HCT116 (cell line): ENCODE data around the gene KIF14. TPM values are rescaled to one million over a fixed set of nuclear protein-coding genes. Genes with fewer than 3 reads are reported as not detected.

Source experiments
- ATAC-seq: fragments of 200-7000 bp; cut with Tn5 transposase; 2 replicates; pipeline ENCODE4 v1.9.1; 2020; ENCODE audit warnings: mild to moderate bottlenecking, moderate library complexity
- BruUV-seq: library from RNA; stranded (reverse); fragments of 400-500 nt; replicated peaks from 2 replicates; lab custom pipeline; 2021; lab: Mats Ljungman, UMichigan
- CTCF ChIA-PET: fragments of 300-600 bp; sonication (Branson Sonifier 250); formaldehyde crosslinking; loops from one replicate; lab custom pipeline; 2021; ENCODE audit warnings: antibody characterized with exemption; lab: Charles Lee
- POLR2A ChIA-PET: fragments of 300-600, 350-600 bp; sonication (Branson Sonifier 250); formaldehyde crosslinking; loops from one replicate; lab custom pipeline; 2021; ENCODE audit warnings: antibody characterized with exemption; lab: Charles Lee
- RAD21 ChIA-PET, 2 experiments: fragments of 300-600 bp; sonication (Branson Sonifier 250); formaldehyde crosslinking; loops; one replicate each; lab custom pipeline; 2023; ENCODE audit warnings: low total read pairs in 2 of 2; ENCODE audit not compliant: uncharacterized antibody in 2 of 2, unreplicated experiment in 2 of 2, low non-redundant PET in 1 of 2; lab: Charles Lee
- DNase-seq: peaks from one replicate; pipeline ENCODE4 v3.0.0-alpha.2; 2010; ENCODE audit warnings: low read depth, low spot score
- H2AFZ ChIP-seq: fragments of 200-600 bp; shearing (Covaris generic), sonication (generic); 2 replicates; pipeline ENCODE4 v1.6.1; 2017; ENCODE audit warnings: low read depth, mixed run types, mixed read lengths, antibody characterized with exemption, low read length; ENCODE audit not compliant: poor library complexity, severe bottlenecking
- H3K27ac ChIP-seq: 2 replicates; pipeline ENCODE4 v1.5.1; 2012; ENCODE audit warnings: low read depth, low read length
- H3K27me3 ChIP-seq: fragments of 200-600 bp; sonication (generic); 2 replicates; pipeline ENCODE4 v1.6.1; 2016; ENCODE audit warnings: mixed run types, low read length, mixed read lengths; ENCODE audit not compliant: insufficient read depth
- H3K36me3 ChIP-seq, 2 experiments: fragments of 200-500 bp in 1 of 2; fragments of 200-600 bp in 1 of 2; sonication (Bioruptor generic) in 1 of 2; sonication (generic) in 1 of 2; 2 replicates each; pipeline versions ENCODE4 v1.5.1 to v1.6.1; 2014 to 2016; ENCODE audit warnings: low read length in 2 of 2, inconsistent platforms in 1 of 2, mixed read lengths in 1 of 2, mixed run types in 1 of 2; ENCODE audit not compliant: insufficient read depth in 2 of 2, control insufficient read depth in 1 of 2
- H3K4me1 ChIP-seq, 2 experiments: fragments of 200-600 bp in 1 of 2; sonication (generic) in 1 of 2; 2 replicates each; pipeline versions ENCODE4 v1.5.1 to v1.6.1; 2012 to 2017; ENCODE audit warnings: low read length in 2 of 2, inconsistent platforms in 1 of 2, mild to moderate bottlenecking in 1 of 2, mixed read lengths in 1 of 2, mixed run types in 1 of 2, moderate library complexity in 1 of 2; ENCODE audit not compliant: insufficient read depth in 2 of 2, control insufficient read depth in 1 of 2
- H3K4me2 ChIP-seq: fragments of 200-600 bp; sonication (generic); 2 replicates; pipeline ENCODE4 v1.6.1; 2017; ENCODE audit warnings: mixed run types, low read length, mixed read lengths
- H3K4me3 ChIP-seq, 2 experiments: fragments of 200-600 bp in 1 of 2; sonication (generic) in 1 of 2; replicated peaks in 1 of 2; 2 replicates each; pipeline ENCODE4 v1.5.1; 2011 to 2016; ENCODE audit warnings: low read length in 2 of 2, control low read depth in 1 of 2, low read depth in 1 of 2, mild to moderate bottlenecking in 1 of 2, mixed read lengths in 1 of 2, mixed run types in 1 of 2
- H3K79me2 ChIP-seq: fragments of 200-600 bp; sonication (generic); 2 replicates; pipeline ENCODE4 v1.6.1; 2017; ENCODE audit warnings: mild to moderate bottlenecking, mixed run types, low read length, moderate library complexity, mixed read lengths; ENCODE audit not compliant: insufficient read depth
- H3K9ac ChIP-seq: fragments of 200-600 bp; sonication (generic); 2 replicates; pipeline ENCODE4 v1.6.1; 2016; ENCODE audit warnings: low read length, mixed read lengths
- H3K9me2 ChIP-seq: fragments of 200-600 bp; sonication (generic), shearing (Covaris generic); 2 replicates; pipeline ENCODE4 v1.6.1; 2017; ENCODE audit warnings: mixed run types, mild to moderate bottlenecking, moderate library complexity; ENCODE audit not compliant: insufficient read depth
- H3K9me3 ChIP-seq, 2 experiments: fragments of 200-500 bp in 1 of 2; fragments of 200-600 bp in 1 of 2; sonication (Bioruptor generic) in 1 of 2; sonication (generic) in 1 of 2; 2 replicates each; pipeline ENCODE4 v1.6.1; 2014 to 2017; ENCODE audit warnings: low read length in 2 of 2, mixed read lengths in 2 of 2, inconsistent platforms in 1 of 2, low read depth in 1 of 2, mild to moderate bottlenecking in 1 of 2, mixed run types in 1 of 2, moderate library complexity in 1 of 2; ENCODE audit not compliant: control insufficient read depth in 1 of 2, insufficient read depth in 1 of 2
- H4K20me1 ChIP-seq: fragments of 200-600 bp; sonication (generic), shearing (Covaris generic); 2 replicates; pipeline ENCODE4 v1.6.1; 2017; ENCODE audit warnings: mixed run types, mild to moderate bottlenecking, moderate library complexity; ENCODE audit not compliant: insufficient read depth
- ATF3 ChIP-seq: IDR thresholded peaks from 2 replicates; pipeline ENCODE4 v1.6.1; 2012
- ELF1 ChIP-seq: IDR thresholded peaks from 2 replicates; pipeline ENCODE4 v1.6.1; 2012; ENCODE audit warnings: low read depth, borderline replicate concordance
- EZH2phosphoT487 ChIP-seq: fragments of 200-600 bp; IDR thresholded peaks from 2 replicates; pipeline ENCODE4 v1.6.1; 2018; ENCODE audit warnings: antibody characterized with exemption, borderline replicate concordance
- RAD21 ChIP-seq: IDR thresholded peaks from 2 replicates; pipeline ENCODE4 v1.6.1; 2012; ENCODE audit warnings: low read depth, mild to moderate bottlenecking
- SP1 ChIP-seq: IDR thresholded peaks from 2 replicates; pipeline ENCODE4 v1.6.1; 2012; ENCODE audit warnings: low read depth
- TCF7L2 ChIP-seq: IDR thresholded peaks from 2 replicates; pipeline ENCODE4 v1.7.0; 2011; ENCODE audit warnings: borderline replicate concordance, inconsistent platforms; ENCODE audit not compliant: insufficient read depth, insufficient read length; ENCODE audit errors: extremely low read depth
- YY1 ChIP-seq: IDR thresholded peaks from 2 replicates; pipeline ENCODE4 v1.6.1; 2011; ENCODE audit warnings: low read length, low read depth, moderate library complexity, mild to moderate bottlenecking; ENCODE audit not compliant: insufficient replicate concordance; ENCODE audit errors: extremely low read depth
- ZBTB33 ChIP-seq: IDR thresholded peaks from 2 replicates; pipeline ENCODE4 v1.6.1; 2011; ENCODE audit warnings: mild to moderate bottlenecking, low read length, moderate library complexity; ENCODE audit not compliant: insufficient replicate concordance; ENCODE audit errors: extremely low read depth
- intact Hi-C: fragments of 100-400 bp; cut with micrococcal nuclease; formaldehyde crosslinking; loops from 2 replicates; pipeline ENCODE4 v1.10.0; 2022
- total RNA-seq: library from RNA; stranded (reverse); gene quantifications from one replicate; pipeline ENCODE4 v1.2.1, GENCODE V29; 2021; ENCODE audit not compliant: unreplicated experiment

Gene KIF14
- total RNA-seq, 1 experiment from 2014 or later, result 21.8 TPM

- H3K9me2 ChIP-seq, result no peaks in the 10 kb centered on the region
- H3K36me3 ChIP-seq, result no peaks in the 10 kb centered on the region
- ChIA-PET CTCF (no interaction called here), POLR2A (no interaction called here)
- H2AFZ ChIP-seq, result peak overlapping the region; percentile 24
- TF ChIP-seq TCF7L2 (no peak), ATF3 (no peak), YY1 (no peak), ELF1 (no peak), SP1 (no peak), ZBTB33 (no peak), RAD21 (no peak), EZH2phosphoT487 (no peak)
- TF ChIP-seq, all 23 proteins: peak for 0
- no peaks in the 10 kb centered on the region for H3K9me3 ChIP-seq
- H3K79me2 ChIP-seq, result peaks cover under 1% of the 10 kb centered on the region
- intact Hi-C loops, result no loop called here
- no peak overlapping the region for H3K9ac ChIP-seq
- RAD21 ChIA-PET, result no interaction called here
- no peak overlapping the region for H3K4me2 ChIP-seq
- H3K27ac ChIP-seq, result no peak overlapping the region
- ATAC-seq (no peak), DNase-seq (no peak)
- H3K27me3 ChIP-seq, result no peaks in the 10 kb centered on the region
- peaks cover 4 to 10% of the 10 kb centered on the region in 2 experiments; a peak in 3 of 4 replicates for H3K4me1 ChIP-seq
- no TSS peak for BruUV-seq
- no peak overlapping the region for H3K4me3 ChIP-seq
- H4K20me1 ChIP-seq, result no peaks in the 10 kb centered on the region
These were observed 4.9 kb upstream of the KIF14 start for GRCh38 chr1:200625381-200625824.
